Caco-2 (cell line): Measurements from ENCODE around the gene MRPL42. TPM values are rescaled to one million over a fixed set of nuclear protein-coding genes. Genes with fewer than 3 reads are reported as not detected.

ENCODE experiments used
- BruUV-seq: library from RNA; stranded (reverse); fragments of 400-500 nt; replicated peaks from 2 replicates; lab custom pipeline; 2021; lab: Mats Ljungman, UMichigan
- CTCF ChIA-PET: fragments of 300-600 bp; sonication (Branson Sonifier 250); formaldehyde crosslinking; loops from one replicate; lab custom pipeline; 2022; ENCODE audit warnings: antibody characterized with exemption; lab: Charles Lee
- POLR2A ChIA-PET: fragments of 300-600 bp; sonication (Branson Sonifier 250); formaldehyde crosslinking; loops from one replicate; lab custom pipeline; 2022; ENCODE audit warnings: antibody characterized with exemption; lab: Charles Lee
- DNase-seq, 2 experiments: peaks; one replicate each; pipeline versions ENCODE4 v3.0.0 to v3.0.0-alpha.2; 2020 to 2022
- H3K27me3 ChIP-seq: replicated peaks from 2 replicates; pipeline ENCODE4 v1.6.0; 2011; ENCODE audit warnings: low read length; ENCODE audit not compliant: control insufficient read depth, insufficient read depth
- H3K36me3 ChIP-seq: 2 replicates; pipeline ENCODE4 v1.5.1; 2011; ENCODE audit warnings: low read length; ENCODE audit not compliant: control insufficient read depth, insufficient read depth
- H3K4me1 ChIP-seq: fragments of 250-450 bp; sonication (Bioruptor Pico); 2 replicates; pipeline ENCODE4 v1.5.1; 2020; ENCODE audit warnings: mild to moderate bottlenecking
- H3K4me3 ChIP-seq: 2 replicates; pipeline ENCODE4 v1.5.1; 2011; ENCODE audit warnings: low read depth, mild to moderate bottlenecking, control low read depth, low read length
- H3K9me3 ChIP-seq: fragments of 250-450 bp; sonication (Bioruptor Pico); 2 replicates; pipeline ENCODE4 v1.5.1; 2020; ENCODE audit warnings: mild to moderate bottlenecking, moderate library complexity
- H3K27ac Mint-ChIP-seq: one replicate; pipeline ENCODE4 v1.8.0; 2022; ENCODE audit warnings: mixed read lengths; ENCODE audit not compliant: unreplicated experiment
- H3K27me3 Mint-ChIP-seq: one replicate; pipeline ENCODE4 v1.8.0; 2022; ENCODE audit warnings: mixed read lengths; ENCODE audit not compliant: insufficient read depth, unreplicated experiment
- H3K36me3 Mint-ChIP-seq: one replicate; pipeline ENCODE4 v1.8.0; 2022; ENCODE audit warnings: mild to moderate bottlenecking, mixed read lengths; ENCODE audit not compliant: insufficient read depth, unreplicated experiment
- H3K4me1 Mint-ChIP-seq: one replicate; pipeline ENCODE4 v1.8.0; 2022; ENCODE audit warnings: low read depth, mixed read lengths; ENCODE audit not compliant: unreplicated experiment
- H3K4me3 Mint-ChIP-seq: one replicate; pipeline ENCODE4 v1.8.0; 2022; ENCODE audit warnings: mild to moderate bottlenecking, moderate library complexity, mixed read lengths; ENCODE audit not compliant: unreplicated experiment
- H3K9me3 Mint-ChIP-seq: one replicate; pipeline ENCODE4 v1.8.0; 2022; ENCODE audit warnings: mixed read lengths; ENCODE audit not compliant: unreplicated experiment
- intact Hi-C: fragments of 100-400 bp; cut with micrococcal nuclease; formaldehyde crosslinking; loops from one replicate; pipeline ENCODE4 v1.10.0; 2022; ENCODE audit not compliant: unreplicated experiment
- total RNA-seq: library from RNA; stranded (reverse); gene quantifications from 2 replicates; pipeline ENCODE4 v1.2.3, GENCODE V29; 2022
- TF ChIP-seq, protein P1 (sequence below), 2 experiments: fragments of 200-600 bp in 1 of 2; IDR thresholded peaks; 1 replicate in 1 of 2; 2 replicates in 1 of 2; pipeline versions ENCODE4 v1.5.1 to v1.8.0; 2011 to 2022; ENCODE audit warnings: antibody characterized with exemption in 1 of 2, control low read depth in 1 of 2, inconsistent platforms in 1 of 2, low read depth in 1 of 2, low read length in 1 of 2, mild to moderate bottlenecking in 1 of 2, moderate library complexity in 1 of 2; ENCODE audit not compliant: insufficient read depth in 1 of 2, severe bottlenecking in 1 of 2, unreplicated experiment in 1 of 2

MRPL42 gene
- total RNA-seq, 1 experiment from 2014 or later: 77.0 TPM

DNA sequence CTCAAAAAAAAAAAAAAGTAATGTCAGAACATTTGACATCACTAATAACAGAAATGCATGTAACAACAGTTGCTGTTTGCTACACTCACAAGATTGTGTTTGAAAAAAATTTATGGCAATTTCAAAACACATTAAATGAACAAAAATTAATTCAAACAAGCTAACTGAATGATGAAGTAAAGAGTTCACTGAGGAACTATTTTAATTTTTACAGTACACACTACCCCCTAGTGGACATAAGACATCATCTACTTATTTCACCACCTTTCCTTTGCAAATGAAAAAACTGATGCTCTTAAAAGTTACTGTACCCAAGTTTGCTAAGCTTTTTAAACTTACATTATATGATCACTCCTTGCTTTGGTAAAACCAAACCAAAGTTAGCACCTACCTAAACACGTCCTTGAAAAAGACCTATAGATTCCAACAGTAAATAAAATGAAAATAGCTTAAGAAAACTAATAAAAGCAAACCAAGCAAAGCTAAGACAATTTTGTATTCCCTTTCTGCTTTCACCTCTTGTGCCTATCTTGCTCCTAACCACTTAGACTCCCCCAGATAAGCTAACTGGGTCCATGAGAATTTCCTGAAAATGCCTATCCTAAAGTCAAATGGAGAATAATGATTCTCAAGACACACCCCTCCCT lies 47.8 kb upstream of the MRPL42 start:
- TF ChIP-seq, protein P1, sequence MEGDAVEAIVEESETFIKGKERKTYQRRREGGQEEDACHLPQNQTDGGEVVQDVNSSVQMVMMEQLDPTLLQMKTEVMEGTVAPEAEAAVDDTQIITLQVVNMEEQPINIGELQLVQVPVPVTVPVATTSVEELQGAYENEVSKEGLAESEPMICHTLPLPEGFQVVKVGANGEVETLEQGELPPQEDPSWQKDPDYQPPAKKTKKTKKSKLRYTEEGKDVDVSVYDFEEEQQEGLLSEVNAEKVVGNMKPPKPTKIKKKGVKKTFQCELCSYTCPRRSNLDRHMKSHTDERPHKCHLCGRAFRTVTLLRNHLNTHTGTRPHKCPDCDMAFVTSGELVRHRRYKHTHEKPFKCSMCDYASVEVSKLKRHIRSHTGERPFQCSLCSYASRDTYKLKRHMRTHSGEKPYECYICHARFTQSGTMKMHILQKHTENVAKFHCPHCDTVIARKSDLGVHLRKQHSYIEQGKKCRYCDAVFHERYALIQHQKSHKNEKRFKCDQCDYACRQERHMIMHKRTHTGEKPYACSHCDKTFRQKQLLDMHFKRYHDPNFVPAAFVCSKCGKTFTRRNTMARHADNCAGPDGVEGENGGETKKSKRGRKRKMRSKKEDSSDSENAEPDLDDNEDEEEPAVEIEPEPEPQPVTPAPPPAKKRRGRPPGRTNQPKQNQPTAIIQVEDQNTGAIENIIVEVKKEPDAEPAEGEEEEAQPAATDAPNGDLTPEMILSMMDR (IDR thresholded peaks at IDR 0.05; ENCODE audit: insufficient read depth in 1 of 2, low read depth in 1 of 2, low read length in 1 of 2, severe bottlenecking in 1 of 2, unreplicated experiment in 1 of 2): peak; percentile 50 to 68
- ChIA-PET CTCF (interaction anchor here (0.6 to 1.6 kb wide), 8 partner anchors 10 to 1275 kb away, joined by 3 to 8 read pairs (median 4); partner anchors contain the start of gene EEA1), POLR2A (interaction anchor here (0.5 to 0.9 kb wide), 3 partner anchors 432 to 596 kb away, joined by 4 read pairs; no protein-coding TSS in a partner anchor)
- Mint-ChIP-seq H3K9me3 (no peaks in the 10 kb centered on the region), H3K36me3 (peaks cover 16% of the 10 kb centered on the region), H3K27me3 (no peaks in the 10 kb centered on the region), H3K27ac (no peak overlapping the region), H3K4me3 (no peak overlapping the region), H3K4me1 (peaks cover 16% of the 10 kb centered on the region)
- Histone ChIP-seq H3K4me3 (no peak overlapping the region), H3K36me3 (no peaks in the 10 kb centered on the region), H3K4me1 (peaks cover 4% of the 10 kb centered on the region; the same call in 1 of the 2 replicates), H3K9me3 (no peaks in the 10 kb centered on the region), H3K27me3 (no peaks in the 10 kb centered on the region)
- no TSS peak for BruUV-seq
- DNase-seq: no peak
- intact Hi-C loops: loop anchor here (1.0 kb wide), 2 partner anchors 432 to 634 kb away; no protein-coding TSS in a partner anchor

DNA sequence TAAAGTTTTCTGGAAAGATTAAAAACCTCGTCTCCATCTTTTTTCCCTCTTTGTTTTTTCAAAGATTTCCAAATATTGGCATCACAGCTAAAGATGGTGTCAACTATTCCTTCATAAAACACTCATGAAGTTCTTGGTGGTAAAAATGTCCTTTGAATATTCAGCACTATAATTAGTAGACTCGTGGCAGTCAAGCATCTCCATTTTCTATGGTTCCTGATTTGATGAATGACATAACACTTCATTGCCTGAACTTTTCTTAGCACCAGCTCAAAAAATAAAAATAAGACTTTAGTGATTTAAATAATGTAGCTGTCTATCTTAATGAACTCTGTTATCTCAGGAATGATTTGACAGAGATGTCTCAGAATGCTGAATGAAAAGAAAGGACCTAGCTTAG lies 45.3 kb upstream of the MRPL42 start:
- POLR2A ChIA-PET: no interaction called here
- TF ChIP-seq, protein P1 (IDR thresholded peaks at IDR 0.05; ENCODE audit: insufficient read depth in 1 of 2, low read depth in 1 of 2, low read length in 1 of 2, severe bottlenecking in 1 of 2, unreplicated experiment in 1 of 2): no peak
- intact Hi-C loops: no loop called here
- no peak for DNase-seq
- no peaks in the 10 kb centered on the region for H3K9me3 Mint-ChIP-seq
- H3K27me3 Mint-ChIP-seq: no peaks in the 10 kb centered on the region
- Histone ChIP-seq H3K36me3 (no peaks in the 10 kb centered on the region), H3K4me3 (no peak overlapping the region), H3K4me1 (peaks cover 4% of the 10 kb centered on the region; the same call in 1 of the 2 replicates), H3K27me3 (no peaks in the 10 kb centered on the region), H3K9me3 (no peaks in the 10 kb centered on the region)
- no TSS peak for BruUV-seq
- CTCF ChIA-PET: no interaction called here
- H3K36me3 Mint-ChIP-seq: peaks cover 12% of the 10 kb centered on the region
- no peak overlapping the region for H3K27ac Mint-ChIP-seq
- peaks cover 19% of the 10 kb centered on the region for H3K4me1 Mint-ChIP-seq
- H3K4me3 Mint-ChIP-seq: no peak overlapping the region

DNA sequence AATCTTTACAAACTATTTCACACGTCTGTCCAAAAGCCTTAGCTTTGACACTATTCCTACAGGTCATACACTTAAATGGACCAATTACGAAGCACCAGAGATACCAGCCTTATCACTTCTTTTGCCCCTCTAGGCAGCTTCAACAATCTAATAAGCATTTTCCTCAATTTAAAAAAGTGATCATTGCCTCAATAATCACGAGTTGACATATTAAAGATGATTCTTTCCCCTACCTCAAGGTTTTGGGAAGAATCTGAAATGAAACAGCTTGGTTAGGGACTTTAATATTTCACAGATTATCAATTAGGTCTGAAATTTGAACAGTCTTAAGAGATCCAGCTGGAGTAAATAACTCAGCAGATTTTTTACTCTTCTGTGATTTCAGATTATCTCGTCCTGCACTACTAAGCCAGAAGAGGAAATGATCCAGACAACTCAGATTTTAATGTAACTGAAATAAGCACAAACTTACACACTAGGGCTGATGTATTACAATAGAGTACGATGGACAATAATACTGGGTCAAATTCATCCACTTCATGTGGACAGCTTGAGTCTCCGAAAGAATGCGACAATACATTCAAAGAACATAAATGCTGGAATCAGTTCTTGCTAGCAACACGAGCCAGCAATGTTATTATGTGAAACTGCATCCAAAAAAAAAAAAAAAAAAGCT lies 41.4 kb upstream of the MRPL42 start:
- H3K9me3 ChIP-seq: no peaks in the 10 kb centered on the region
- DNase-seq: no peak
- TF ChIP-seq, protein P1 (IDR thresholded peaks at IDR 0.05; ENCODE audit: insufficient read depth in 1 of 2, low read depth in 1 of 2, low read length in 1 of 2, severe bottlenecking in 1 of 2, unreplicated experiment in 1 of 2): no peak
- ChIA-PET POLR2A (no interaction called here), CTCF (interaction anchor here (0.7 kb wide), 1 partner anchor 785 kb away, joined by 3 read pairs; no protein-coding TSS in a partner anchor)
- peaks cover 6% of the 10 kb centered on the region; the same call in 1 of the 2 replicates for H3K4me1 ChIP-seq
- Mint-ChIP-seq H3K27me3 (no peaks in the 10 kb centered on the region), H3K4me1 (peaks cover 32% of the 10 kb centered on the region), H3K27ac (no peak overlapping the region), H3K36me3 (peaks cover 18% of the 10 kb centered on the region), H3K9me3 (no peaks in the 10 kb centered on the region), H3K4me3 (no peak overlapping the region)
- H3K4me3 ChIP-seq: no peak overlapping the region
- intact Hi-C loops: no loop called here
- no peaks in the 10 kb centered on the region for H3K27me3 ChIP-seq
- no TSS peak for BruUV-seq
- H3K36me3 ChIP-seq: no peaks in the 10 kb centered on the region
